Measurements from ENCODE around the gene SCG2.
"Not testable (repeated sequence)": the region's sequence is repeated elsewhere in the genome, so short reads cannot be mapped to it uniquely, and the experiment has no call there.

The SCG2 gene

DNA sequence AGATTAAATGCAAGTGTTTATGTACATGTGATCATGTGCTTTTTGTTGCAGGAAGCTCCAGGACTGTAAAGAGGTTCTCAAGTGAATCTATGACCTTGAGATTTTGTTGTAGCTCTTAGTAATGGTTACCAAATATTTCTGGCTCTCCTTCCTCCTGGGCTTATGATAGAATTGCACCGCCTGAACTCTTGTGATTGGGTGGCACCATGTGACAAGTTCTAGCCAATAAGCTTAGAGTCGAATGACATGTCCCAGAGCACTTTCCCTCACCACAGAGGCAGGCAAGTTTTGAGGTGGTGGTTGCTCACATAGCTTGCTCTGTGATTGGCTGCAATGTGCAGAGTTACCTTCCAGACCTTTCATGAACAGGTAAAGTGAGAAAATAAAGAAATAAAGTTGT, 8.9 kb upstream of the SCG2 start:
- DNase-seq: no peak

DNA sequence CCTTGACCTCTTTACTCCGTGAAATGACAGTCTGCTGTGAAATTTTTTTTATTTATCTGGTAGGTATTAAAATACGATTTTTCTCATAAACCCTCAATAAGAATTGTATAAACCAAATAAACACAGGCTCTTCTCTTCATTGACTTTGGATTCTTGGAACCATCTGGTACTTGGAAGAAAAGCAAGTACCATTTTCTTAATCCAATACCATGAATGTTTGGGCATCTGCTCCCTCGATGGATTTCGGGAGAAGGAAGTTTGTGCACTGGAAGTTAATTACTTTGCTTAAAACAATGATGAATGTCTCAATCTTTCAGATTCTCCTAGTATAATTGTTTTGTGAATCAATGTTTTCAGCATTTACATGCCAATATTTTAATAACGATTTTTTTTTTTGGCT, 5.3 kb upstream of the SCG2 start:
- no peak for DNase-seq

- DNase-seq: no peak
Observed at GRCh38 chr2:223606946-223607345, 4.8 kb upstream of the SCG2 start.

- DNase-seq: no peak
Observed at GRCh38 chr2:223604231-223604630, 2.1 kb upstream of the SCG2 start.

GRCh38 chr2:223602972-223603371, 811 bp upstream of the SCG2 start:
- DNase-seq: no peak

GRCh38 chr2:223601018-223601417, 1.1 kb downstream of the SCG2 start:
- DNase-seq: no peak

DNA sequence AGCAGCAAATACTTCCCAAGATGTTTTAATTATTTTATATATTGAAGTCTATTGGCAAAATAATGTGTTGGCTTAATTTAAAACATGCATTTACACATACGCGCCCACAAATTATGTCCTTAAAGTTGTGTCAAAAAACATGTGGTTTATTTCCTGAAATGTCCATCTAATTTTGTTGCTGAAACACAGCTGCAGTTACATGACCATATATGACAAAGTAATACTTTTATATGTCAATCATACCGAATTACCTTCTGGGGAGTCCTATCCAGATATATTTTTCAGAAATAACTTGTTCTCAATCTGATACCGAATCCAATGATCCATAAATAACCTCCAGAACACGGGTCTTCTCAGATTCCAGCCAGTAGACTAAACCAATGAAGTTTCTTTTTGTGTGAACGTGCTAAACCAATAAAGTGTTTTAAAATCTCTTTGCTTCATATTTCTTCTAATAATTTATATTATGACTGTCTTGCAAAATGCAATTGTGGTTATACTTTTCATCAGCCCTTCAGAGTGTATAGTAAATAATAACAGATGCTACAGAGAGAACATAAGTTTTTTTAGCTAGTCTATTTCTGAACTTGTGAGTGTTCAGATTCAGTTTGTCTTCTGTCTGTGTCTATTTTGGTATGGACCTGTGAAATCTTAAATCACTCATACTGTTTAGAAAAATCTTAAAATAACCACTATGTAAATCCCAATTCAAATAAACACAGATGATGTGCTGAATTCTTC, 2.4 kb downstream of the SCG2 start:
- no peak for DNase-seq

GRCh38 chr2:223598994-223599639, 3.0 kb downstream of the SCG2 start:
- no peak for DNase-seq

GRCh38 chr2:223597076-223597475, 5.1 kb downstream of the SCG2 start:
- no peak for DNase-seq

- no peak for DNase-seq
Observed at GRCh38 chr2:223596208-223596607, 6.0 kb downstream of the SCG2 start.

DNA sequence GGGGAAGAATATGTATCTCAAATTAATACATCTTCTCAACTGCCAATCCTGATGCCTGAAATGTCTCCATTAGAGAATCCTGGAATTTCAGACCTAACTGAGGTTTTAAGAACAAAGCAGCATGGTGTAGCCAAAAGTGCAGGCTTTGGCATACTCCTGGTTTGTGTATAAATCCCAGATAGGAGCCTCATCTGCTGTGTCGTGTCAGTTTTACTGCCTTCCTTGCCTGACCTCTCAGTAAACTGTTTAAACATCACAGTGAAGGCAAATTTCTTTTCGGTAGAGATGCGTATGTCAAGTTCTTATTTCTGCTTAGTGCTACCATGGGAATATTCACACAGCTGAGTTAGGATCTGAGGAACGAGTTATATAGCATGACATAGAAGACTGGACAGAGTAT, 7.3 kb downstream of the SCG2 start:
- no peak for DNase-seq

GRCh38 chr2:223594259-223594658, 7.9 kb downstream of the SCG2 start:
- DNase-seq: no peak

- DNase-seq: not testable (repeated sequence)
Observed at GRCh38 chr2:223592689-223593088, 9.5 kb downstream of the SCG2 start.

GRCh38 chr2:223591596-223591995, 10.6 kb downstream of the SCG2 start:
- DNase-seq: no peak

DNA sequence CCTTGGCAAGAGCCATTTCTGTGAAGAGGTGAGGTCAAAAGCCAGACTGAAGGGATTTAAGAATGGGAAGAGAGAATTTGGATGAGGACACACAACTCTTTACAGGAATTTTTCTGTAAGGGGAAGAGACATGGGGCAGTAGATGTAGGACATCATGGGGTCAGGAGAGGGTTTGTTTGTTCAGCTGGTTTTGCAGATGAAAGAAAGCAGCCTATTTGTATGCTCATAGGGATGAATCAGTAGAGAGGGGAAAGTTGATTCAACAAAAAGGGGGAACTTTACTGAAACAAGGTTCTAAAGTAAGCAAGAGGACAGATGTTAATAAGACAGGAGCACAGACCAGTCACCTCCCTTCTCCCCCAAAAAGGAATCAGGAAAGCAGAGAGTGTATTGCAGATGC, 11.2 kb downstream of the SCG2 start:
- no peak for DNase-seq

DNA sequence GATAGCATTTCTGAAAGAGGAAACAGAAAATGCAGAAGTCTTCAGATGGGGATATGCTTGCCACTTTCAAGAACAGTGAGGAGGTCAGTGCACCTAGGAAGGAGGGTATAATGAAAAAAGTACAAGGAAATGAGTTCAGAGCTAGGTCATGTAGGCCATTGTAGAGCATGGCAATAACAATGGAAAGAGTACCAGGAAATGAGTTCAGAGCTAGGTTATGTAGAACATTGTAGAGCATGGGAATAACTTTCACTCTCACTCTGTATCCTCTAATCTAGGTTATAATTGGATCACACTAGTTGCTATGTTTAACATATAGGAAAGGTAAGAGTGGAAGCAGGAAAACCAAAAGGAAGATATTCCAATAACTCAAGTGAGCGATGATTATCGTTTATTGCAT, 12.3 kb downstream of the SCG2 start:
- no peak for DNase-seq

- DNase-seq: no peak
Observed at GRCh38 chr2:223588251-223588650, 13.9 kb downstream of the SCG2 start.

DNA sequence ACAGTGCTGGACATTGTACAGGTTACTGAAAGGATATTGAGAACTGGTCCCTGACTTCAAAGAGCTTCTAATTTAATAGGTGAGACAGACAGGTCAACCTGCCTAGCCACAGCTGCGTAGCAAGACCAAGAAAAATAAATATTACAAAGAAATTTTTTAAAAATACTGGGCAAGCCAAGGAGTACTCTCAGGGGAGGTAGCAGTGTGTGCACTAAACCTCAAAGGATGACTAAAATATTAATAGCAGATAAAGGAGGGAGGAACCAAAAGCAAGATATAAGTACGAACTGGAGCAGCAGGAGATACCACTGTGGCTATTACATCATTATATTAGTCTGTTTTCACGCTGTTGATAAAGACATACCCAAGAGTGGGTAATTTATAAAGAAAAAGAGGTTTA, 14.9 kb downstream of the SCG2 start:
- no peak for DNase-seq

- no peak for DNase-seq
Observed at GRCh38 chr2:223586261-223586660, 15.9 kb downstream of the SCG2 start.

GRCh38 chr2:223585666-223586065, 16.5 kb downstream of the SCG2 start:
- DNase-seq: no peak

- DNase-seq: no peak
Observed at GRCh38 chr2:223582001-223582400, 20.2 kb downstream of the SCG2 start.

DNA sequence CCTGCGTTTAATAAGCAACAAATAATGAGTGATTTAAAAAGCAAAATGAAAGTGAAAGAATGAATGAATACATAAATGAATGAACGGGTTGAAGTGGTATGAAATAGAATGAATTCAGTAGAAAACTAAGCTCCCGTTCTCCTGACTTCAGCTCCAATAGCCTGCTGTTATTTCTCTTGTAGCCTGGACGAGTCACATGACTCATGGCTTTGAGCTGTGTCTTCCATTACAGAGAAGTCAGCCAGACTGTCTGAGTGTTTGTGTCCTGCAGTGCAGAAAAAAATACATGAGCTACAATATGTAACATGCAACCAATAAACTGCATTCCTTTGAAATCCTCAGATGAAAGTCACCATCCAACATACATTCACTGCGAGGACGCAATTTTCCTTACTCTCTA, 21.2 kb downstream of the SCG2 start:
- no peak for DNase-seq

DNA sequence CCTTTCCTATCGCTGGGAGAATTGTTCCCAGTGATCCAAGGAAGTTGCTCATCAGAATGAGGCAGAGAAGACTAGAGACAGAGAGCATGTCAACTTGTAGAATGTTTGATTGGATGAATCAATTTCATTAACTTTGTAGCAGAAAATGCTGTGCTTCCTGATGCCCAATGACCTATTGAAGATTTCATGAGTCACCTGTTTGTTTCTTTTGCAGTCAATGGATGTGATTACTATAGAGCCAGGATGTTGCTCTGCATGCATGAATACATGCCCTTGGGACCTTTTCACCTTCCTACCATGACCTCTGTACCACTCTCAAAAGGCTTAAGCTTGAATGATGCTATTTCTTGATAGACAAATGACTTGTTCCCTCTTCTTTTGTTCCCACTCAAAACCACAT, 23.3 kb downstream of the SCG2 start:
- no peak for DNase-seq

DNA sequence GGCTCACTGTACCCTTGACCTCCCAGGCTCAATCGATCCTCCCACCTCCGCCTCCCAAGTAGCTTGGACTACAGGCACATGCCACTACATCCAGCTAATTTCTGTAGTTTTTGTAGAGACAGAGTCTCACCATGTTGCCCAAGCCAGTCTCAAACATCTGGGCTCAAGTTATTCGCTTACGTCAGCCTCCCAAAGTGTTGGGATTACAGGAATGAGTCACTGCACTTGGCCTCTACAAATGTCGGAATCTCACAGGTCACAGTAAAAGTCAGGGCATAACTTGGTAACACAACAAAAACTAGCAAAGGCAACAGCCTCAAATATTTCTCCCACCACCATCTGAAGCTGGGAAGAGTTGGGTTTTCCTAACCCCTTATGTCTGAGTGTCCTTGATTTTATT, 25.3 kb downstream of the SCG2 start:
- no peak for DNase-seq

GRCh38 chr2:223570784-223571183, 31.4 kb downstream of the SCG2 start:
- DNase-seq: no peak
